ENCODE results near the gene HELT. TPM values are rescaled to one million over a fixed set of nuclear protein-coding genes. Genes with fewer than 3 reads are reported as not detected.
"Not testable (repeated sequence)": the region's sequence is repeated elsewhere in the genome, so short reads cannot be mapped to it uniquely, and the experiment has no call there.

HELT gene
- total RNA-seq, 1 donor from 2014 or later: not detected

DNA sequence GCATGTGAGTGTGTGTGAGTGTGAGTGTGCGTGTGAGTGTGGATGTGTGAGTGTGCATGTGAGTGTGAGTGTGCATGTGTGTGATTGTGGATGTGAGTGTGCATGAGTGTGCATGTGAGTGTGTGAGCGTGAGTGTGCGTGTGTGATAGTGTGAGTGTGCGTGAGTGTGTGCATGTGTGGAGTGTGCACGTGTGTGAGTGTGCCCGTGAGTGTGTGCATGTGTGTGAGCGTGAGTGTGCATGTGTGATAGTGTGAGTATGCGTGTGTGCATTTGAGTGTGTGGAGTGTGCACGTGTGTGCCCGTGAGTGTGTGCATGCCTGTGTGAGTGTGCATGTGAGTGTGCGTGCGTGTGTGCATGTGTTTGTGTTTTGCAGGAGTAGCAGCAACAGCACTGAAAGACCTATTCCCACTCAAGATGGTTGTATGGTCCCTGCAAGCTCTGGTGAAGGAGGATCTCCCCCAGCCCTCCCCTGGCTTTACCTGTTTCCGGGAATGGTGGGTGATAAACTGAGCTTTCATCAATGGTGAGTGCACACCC is 30.7 kb upstream of the HELT start:
- TF ChIP-seq, protein P1, sequence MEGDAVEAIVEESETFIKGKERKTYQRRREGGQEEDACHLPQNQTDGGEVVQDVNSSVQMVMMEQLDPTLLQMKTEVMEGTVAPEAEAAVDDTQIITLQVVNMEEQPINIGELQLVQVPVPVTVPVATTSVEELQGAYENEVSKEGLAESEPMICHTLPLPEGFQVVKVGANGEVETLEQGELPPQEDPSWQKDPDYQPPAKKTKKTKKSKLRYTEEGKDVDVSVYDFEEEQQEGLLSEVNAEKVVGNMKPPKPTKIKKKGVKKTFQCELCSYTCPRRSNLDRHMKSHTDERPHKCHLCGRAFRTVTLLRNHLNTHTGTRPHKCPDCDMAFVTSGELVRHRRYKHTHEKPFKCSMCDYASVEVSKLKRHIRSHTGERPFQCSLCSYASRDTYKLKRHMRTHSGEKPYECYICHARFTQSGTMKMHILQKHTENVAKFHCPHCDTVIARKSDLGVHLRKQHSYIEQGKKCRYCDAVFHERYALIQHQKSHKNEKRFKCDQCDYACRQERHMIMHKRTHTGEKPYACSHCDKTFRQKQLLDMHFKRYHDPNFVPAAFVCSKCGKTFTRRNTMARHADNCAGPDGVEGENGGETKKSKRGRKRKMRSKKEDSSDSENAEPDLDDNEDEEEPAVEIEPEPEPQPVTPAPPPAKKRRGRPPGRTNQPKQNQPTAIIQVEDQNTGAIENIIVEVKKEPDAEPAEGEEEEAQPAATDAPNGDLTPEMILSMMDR (IDR thresholded peaks at IDR 0.05): no peak
- Mint-ChIP-seq H3K9me3 (ENCODE audit: low read depth) (no peaks in the 10 kb centered on the region), H3K36me3 (ENCODE audit: low read depth) (no peaks in the 10 kb centered on the region), H3K4me1 (ENCODE audit: low read depth) (no peaks in the 10 kb centered on the region), H3K27ac (ENCODE audit: unreplicated experiment) (no peak overlapping the region), H3K27me3 (ENCODE audit: low read depth) (peaks cover 15% of the 10 kb centered on the region), H3K4me3 (ENCODE audit: unreplicated experiment) (no peak overlapping the region)
- DNase-seq (ENCODE audit: low spot score): no peak

DNA sequence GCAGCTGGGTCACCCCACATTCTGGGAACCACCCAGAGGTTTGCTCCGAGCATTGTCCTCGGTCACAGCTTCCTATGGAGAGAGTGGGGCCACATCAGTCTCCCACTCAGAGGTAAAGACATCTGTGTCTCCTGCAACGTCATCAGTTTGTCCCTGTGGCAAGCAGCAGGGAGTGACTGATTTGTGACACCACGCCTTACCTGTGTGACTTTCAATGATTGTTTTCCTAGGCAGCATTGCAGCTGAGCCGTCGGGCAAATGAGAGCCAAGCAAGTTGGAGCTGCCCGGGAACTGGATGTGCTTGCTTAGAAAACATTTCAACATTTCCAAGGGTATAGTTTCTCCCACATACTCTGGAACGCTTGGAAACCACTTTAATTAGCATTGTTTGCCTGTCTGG is 29.7 kb upstream of the HELT start:
- Mint-ChIP-seq H3K36me3 (ENCODE audit: low read depth) (no peaks in the 10 kb centered on the region), H3K4me1 (ENCODE audit: low read depth) (peaks cover 4% of the 10 kb centered on the region), H3K27me3 (ENCODE audit: low read depth) (peaks cover 7% of the 10 kb centered on the region), H3K27ac (ENCODE audit: unreplicated experiment) (no peak overlapping the region), H3K4me3 (ENCODE audit: unreplicated experiment) (no peak overlapping the region), H3K9me3 (ENCODE audit: low read depth) (no peaks in the 10 kb centered on the region)
- DNase-seq (ENCODE audit: low spot score): no peak
- TF ChIP-seq, protein P1 (IDR thresholded peaks at IDR 0.05): no peak

DNA sequence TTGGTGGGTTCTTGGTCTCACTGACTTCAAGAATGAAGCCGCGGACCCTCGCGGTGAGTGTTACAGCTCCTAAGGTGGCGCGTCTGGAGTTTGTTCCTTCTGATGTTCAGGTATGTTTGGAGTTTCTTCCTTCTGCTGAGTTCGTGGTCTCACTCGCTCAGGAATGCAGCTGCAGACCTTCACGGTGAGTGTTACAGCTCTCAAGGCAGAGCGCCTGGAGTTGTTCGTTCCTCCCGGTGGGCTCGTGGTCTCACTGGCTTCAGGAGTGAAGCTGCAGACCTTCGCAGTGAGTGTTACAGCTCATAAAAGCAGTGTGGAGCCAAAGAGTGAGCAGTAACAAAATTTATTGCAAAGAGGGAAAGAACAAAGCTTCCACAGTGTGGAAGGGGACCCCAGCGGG is 29.0 kb upstream of the HELT start:
- not testable (repeated sequence) for H3K4me1 Mint-ChIP-seq (ENCODE audit: low read depth); H3K27ac Mint-ChIP-seq (ENCODE audit: unreplicated experiment); DNase-seq (ENCODE audit: low spot score); H3K36me3 Mint-ChIP-seq (ENCODE audit: low read depth); H3K4me3 Mint-ChIP-seq (ENCODE audit: unreplicated experiment); H3K9me3 Mint-ChIP-seq (ENCODE audit: low read depth); H3K27me3 Mint-ChIP-seq (ENCODE audit: low read depth)

DNA sequence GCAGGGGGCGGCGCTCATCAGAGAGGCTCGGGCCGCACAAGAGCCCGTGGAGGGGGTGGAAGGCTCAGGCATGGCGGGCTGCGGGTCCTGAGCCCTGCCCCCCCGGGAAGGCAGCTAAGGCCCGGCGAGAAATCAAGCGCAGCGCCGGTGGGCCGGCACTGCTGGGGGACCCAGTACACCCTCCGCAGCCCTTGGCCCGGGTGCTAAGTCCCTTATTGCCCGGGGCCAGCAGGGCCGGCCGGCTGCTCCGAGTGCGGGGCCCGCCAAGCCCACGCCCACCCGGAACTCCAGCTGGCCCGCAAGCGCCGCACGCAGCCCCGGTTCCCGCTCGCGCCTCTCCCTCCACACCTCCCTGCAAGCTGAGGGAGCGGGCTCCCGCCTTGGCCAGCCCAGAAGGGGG is 28.2 kb upstream of the HELT start:
- H3K27me3 Mint-ChIP-seq (ENCODE audit: low read depth); H3K4me1 Mint-ChIP-seq (ENCODE audit: low read depth); H3K4me3 Mint-ChIP-seq (ENCODE audit: unreplicated experiment); H3K9me3 Mint-ChIP-seq (ENCODE audit: low read depth); DNase-seq (ENCODE audit: low spot score); H3K36me3 Mint-ChIP-seq (ENCODE audit: low read depth); H3K27ac Mint-ChIP-seq (ENCODE audit: unreplicated experiment): not testable (repeated sequence)

DNA sequence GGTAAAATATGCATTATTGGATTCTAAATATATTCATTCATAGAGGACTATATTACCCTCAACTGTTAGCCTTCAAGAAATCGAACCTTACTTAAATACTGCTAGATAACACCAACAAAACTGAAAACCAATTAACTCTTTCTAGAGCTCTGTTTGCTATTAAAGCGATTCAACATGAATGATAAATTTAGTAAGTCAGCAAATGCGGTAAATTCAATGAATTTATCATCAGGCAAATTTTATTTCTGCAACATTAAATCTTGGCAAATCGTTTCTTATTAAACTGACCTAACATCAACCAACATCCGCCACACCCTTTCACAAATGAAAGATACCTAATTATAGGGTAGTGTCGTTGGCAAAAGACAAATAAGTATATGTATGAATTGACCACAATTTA is 26.4 kb upstream of the HELT start:
- Mint-ChIP-seq H3K4me3 (ENCODE audit: unreplicated experiment) (no peak overlapping the region), H3K36me3 (ENCODE audit: low read depth) (no peaks in the 10 kb centered on the region), H3K27me3 (ENCODE audit: low read depth) (peaks cover 9% of the 10 kb centered on the region), H3K4me1 (ENCODE audit: low read depth) (peaks cover 4% of the 10 kb centered on the region), H3K9me3 (ENCODE audit: low read depth) (no peaks in the 10 kb centered on the region), H3K27ac (ENCODE audit: unreplicated experiment) (no peak overlapping the region)
- TF ChIP-seq, protein P1 (IDR thresholded peaks at IDR 0.05): no peak
- no peak for DNase-seq (ENCODE audit: low spot score)

DNA sequence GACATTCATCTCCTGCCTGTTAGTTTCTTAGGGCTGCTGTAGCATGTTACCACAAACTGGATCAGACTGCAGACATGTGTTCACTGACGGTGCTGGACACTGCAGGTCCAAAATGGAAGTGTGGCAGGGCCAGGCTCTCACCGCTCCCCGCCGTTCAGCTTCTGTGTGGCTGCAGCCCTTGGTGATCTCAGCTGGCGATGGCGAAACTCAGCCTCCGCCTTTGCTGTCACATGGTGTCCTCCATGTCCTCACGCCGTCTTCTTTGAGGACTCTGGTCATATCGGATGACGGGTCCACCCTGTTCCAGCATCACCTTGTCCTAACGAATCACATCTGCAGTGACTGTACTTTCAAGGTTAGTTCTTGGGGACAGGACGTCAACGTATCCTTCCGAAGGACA is 25.9 kb upstream of the HELT start:
- no peak for DNase-seq (ENCODE audit: low spot score)
- no peaks in the 10 kb centered on the region for H3K9me3 Mint-ChIP-seq (ENCODE audit: low read depth)
- peaks cover 12% of the 10 kb centered on the region for H3K27me3 Mint-ChIP-seq (ENCODE audit: low read depth)

More for the DNA sequence above, 25.9 kb upstream of the HELT start:
- Mint-ChIP-seq H3K4me1 (ENCODE audit: low read depth) (peaks cover 4% of the 10 kb centered on the region), H3K4me3 (ENCODE audit: unreplicated experiment) (no peak overlapping the region), H3K36me3 (ENCODE audit: low read depth) (no peaks in the 10 kb centered on the region), H3K27ac (ENCODE audit: unreplicated experiment) (no peak overlapping the region)
- TF ChIP-seq, protein P1 (IDR thresholded peaks at IDR 0.05): no peak
